GM18519 (cell line): Measurements from ENCODE around the gene DCC.

Experiments
- ATAC-seq: cut with Tn5 transposase; IDR thresholded peaks from one replicate; pipeline ENCODE4 v1.9.1; 2021; ENCODE audit warnings: mild to moderate bottlenecking, moderate library complexity; ENCODE audit not compliant: unreplicated experiment, low FRiP score

DCC gene

DNA sequence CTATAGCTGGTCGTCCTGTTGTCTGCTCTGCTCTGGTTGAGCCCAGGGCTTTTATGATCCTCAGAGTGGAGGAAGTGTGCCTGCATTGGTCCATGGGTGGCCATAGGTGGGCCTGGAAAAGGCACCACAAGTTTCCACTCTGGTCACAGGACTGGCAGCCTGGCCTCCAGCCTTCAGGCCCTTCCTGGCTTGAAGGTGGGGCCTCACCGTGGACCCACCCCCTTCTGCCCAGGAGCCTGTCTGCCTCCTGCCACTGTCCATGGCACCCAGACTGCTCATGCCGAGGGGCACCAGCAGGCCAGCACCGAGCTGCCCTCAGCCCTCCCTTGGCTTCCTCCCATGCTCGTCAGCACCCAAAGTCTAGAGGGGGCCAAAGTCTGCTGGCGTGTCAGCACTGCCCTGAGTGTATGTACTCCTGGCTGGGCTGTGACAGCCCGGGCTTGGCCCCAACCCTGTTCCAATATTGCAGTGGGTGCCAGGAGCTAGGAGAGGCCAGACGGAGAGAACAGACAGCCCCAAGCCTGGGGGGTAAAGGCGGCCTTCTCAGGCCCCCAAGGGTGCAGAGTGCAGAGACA lies 529.4 kb downstream of the DCC start:
- no peak for ATAC-seq

DNA sequence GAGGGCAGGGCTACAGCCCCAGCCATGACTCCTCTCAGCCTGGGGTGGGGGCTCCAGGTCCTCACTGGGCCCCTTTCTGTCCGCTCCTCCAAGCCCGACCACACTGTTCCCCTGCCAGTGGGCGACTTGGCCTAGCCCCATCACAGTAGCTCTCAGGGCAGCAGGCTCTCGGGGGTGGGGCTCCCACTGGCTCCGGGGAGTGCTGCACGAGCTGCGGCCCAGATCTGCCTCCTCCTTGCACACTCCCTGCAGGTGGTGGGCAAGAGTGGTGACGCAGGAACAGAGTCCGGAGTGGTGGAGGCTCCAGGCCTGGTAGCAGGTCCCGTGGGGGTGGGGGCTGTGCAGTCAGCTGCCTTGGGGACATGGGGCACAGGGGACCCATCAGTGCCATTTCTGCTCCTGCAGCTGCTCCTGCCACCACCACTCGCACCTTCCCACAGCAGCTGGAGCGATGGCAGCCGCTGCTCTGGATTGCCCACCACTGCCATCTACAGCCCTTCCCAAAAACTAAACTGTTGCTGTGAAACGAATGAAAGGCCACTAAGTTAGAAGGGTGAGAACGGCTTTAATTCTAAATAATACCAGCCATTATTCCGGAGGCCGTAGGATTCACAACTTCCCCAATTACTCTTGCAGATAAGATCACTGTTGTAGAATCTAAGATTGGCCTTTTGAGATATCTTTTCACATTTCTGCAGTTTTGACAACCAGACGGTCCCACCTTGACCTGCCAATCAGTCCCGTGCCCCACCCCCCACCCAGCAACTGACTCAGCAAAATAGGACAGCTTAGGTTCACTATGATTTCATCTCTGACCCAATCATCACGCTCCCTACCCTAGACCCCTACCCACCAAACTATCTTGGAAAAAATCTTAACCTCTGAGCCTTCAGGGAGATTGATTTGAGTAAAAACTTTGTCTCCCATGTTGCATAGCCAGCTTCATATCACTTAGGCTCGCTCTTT lies 530.2 kb downstream of the DCC start:
- ATAC-seq, result no peak

DNA sequence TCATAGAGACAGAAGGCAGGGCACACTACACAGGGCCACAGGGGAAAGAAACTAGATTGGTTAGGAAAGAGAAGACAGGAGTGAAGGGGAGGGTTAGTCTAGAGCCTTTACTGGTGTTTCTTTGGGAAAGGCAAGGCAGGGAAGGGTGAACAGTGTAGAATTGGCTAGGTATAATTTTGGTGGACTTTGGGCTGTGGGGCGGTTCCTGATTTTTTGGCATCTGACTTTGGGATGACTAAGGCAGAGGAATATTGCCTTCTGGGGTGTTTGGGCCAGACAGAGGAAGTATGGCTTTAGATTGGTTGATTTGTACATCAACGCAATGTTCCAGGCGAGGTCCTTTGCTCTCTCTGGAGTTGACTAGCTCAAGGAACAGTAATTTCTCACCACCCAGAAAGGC lies 534.8 kb downstream of the DCC start:
- no peak for ATAC-seq

DNA sequence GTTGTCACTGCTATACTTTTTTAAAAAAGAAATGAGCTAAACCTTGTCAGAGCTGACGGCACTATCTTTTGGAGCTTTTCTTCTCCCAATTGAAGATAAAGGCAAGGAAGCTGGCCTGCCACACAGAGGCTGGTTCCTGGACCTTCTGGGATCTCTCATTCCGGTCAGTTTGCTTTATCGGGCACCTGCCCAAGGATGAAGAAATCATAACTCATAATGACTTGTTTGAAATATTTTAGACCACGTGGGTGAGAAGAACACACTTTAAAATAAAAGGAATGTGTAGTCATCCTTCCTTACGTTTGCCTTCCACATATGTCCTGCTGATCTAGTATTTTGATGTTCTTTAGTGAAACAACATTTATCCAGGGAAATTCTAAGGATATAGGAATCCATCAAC lies 535.7 kb downstream of the DCC start:
- no peak for ATAC-seq

DNA sequence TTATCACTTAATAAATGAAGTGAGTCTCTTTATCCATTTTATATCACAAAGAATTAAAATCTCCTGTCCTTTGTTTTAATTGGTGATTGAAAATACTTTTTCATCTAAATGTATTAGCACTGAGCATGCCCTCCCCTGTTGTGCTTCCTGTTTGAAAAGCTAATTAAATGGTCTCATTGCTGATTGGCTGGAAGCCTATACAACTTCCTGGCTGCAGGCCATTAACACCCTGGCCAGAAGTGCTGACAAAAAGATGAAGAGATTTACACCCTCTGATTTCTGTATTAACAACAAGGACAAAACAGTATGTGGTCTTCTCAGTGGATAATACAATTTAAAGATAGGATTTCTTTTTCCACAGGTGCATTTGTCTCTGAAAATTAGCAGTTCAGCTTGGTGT lies 548.0 kb downstream of the DCC start:
- no peak for ATAC-seq

DNA sequence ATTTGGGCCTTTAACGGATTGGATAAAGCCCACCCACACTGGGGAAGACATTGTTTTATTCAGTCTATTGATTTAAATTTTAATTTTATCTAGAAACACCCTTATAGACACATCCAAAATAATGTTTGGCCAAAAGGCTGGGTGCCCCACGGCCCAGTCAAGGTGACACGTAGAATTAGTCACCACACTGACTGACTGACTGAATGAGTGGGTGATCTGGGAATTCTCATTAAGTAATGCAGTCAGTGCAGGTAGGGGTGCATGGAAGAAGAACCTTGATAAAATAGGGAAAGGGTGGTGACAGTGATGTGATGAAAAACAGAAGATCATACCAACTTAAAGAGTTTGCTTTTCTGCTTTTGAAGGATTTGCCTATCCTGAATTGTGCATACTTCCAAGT lies 554.8 kb downstream of the DCC start:
- no peak for ATAC-seq

DNA sequence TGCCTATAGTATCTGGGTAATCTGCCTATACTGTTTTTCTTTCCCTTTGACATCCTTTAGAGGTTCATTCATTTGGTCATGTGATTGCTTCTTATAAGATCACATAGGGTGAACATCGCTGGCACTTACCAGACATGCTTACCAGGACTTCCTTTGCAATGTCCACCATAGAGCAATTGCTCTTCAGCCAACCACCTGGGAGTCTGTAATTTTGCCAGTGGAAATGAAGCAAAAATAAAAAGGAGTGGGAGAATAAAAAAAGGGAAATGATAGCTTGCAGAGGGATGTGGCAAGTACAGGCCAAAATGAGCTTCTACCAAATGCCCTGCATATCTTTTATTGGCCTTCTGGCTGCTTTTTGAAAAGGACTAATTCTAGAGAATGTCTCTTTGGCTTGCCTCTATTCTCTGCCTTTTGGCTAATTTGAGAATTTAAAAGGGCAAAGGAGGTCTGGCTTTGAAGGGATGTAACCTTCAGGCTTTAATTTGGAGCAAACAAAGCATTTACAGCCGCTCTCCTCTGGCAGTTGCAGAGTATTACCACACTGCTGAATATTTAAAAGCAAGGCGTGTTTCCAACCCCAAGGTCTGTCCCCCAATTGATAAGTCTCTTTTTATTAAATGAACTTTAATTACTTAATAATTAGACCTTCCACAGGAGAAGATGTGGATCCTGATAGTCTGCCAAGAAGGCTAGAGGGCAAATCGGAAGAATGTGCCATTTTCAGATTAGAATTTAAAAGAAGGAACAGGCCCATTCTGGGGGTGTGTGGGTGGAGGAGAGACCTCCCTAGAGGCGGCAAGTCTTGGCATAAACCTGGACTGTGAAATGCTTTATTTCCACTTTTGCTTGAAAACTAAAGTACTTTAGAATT lies 557.9 kb downstream of the DCC start:
- no peak for ATAC-seq

DNA sequence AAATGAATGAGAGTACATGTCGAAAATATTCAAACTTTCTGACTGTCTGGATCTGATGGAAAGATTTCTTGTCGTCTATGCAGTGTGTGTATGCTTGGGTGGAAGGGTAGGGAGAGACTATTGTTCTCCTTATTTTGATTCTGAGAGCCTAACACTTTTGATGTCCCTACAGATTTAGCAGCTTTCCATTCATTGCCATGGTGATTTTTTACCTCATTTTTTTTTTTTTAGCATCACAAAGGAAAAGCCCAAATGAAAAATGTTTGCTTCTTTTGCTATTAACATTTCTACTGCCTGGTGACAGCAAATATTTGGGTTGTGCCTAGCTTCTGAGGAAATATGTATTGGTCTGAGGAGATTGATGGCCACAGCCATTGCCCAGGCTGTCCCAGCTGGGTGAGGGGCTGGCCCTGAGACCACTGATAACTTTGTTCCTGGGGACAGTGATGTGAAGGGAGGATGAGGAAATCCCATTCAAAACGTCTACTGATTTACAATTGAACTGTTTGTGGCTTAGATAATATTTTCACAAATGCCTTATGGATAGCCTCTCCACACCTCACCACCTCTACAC lies 558.6 kb downstream of the DCC start:
- ATAC-seq, result no peak

DNA sequence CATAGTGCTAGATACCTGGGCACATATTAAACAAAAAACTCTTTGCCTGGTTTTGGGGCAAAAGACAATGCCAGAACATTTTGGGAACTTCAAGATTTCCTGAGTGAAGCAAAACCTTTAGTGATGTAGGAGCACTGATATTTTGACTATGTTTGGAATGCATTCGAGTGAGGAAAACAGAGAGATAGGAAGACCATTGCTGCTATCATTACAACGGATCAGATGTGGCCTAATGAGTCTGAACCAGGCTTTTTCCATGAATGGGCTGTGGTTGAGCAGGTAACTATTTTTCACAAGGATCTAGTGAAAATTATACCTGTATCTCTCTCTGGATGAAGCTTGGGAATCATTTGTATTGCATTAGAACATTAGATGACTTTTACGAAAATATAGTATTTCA lies 562.2 kb downstream of the DCC start:
- no peak for ATAC-seq

DNA sequence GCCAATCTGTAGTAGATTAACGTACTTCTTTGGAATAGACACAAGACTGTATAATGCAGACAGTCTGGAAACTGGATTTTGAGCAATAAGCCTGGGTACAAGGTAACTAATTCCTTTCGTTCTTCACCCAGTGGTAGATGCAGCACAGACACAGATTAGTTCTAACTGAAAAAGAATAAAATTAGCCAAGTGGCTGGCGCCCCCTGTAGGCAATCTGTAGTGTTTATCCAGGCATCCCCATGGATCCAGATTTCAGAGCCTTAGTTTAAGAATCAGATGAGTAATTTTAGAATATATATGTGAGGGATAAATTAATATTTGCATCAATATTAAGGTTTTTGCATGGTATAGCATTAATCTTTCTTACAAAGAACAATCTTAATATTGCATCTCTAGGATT lies 563.9 kb downstream of the DCC start:
- ATAC-seq, result no peak

DNA sequence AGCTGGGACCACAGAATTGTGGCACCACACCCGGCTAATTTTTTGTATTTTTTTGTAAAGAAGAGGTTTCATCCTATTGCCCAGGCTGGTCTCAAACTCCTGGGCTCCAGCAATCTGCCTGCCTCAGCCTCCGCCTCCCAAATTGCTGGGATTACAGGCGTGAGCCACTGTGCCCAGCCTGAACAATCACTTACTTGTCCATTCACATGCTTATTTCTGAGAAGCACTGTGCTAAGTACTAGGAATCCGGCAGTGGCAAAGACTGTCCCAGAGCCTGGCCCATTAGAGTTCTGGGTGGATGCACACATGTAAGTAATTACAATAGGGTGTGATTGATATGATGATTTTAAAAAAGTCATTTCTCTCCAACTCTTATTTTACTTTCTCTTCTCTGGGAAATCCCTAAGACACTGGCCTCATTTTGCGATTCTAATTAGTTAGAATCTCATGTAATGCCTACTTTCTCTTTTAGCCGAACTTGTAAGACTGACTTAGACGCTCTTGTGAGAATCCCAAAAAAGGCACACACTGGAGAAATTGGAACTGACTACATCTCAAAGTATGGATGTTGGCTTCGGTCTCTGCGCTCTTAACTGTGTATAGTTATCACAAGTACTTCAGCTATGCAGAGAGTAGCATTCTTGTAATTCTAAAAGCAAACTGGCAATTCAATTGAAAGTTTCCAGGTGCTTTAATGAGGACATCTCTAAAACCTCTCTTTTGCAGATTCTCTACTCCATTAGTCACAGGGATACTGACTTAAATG lies 567.7 kb downstream of the DCC start:
- no peak for ATAC-seq

DNA sequence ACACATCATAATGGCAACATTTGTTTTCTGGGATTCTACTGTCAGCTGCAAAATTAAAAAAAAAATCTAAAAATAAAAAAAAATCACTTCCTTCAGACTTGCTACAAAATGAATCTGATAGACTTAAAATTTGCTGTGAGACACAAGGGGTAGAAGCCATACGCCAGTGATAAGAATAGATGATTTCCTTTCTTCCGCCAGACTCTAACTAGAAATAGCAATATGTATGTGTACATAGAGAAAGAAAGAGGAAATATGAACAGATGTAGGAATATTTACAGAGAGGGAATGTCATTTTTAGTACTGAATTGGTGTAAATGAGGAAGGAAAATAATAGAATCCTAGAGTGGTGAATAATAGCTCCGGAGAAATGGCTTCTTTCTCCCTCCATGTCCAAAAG lies 574.2 kb downstream of the DCC start:
- ATAC-seq, result no peak

DNA sequence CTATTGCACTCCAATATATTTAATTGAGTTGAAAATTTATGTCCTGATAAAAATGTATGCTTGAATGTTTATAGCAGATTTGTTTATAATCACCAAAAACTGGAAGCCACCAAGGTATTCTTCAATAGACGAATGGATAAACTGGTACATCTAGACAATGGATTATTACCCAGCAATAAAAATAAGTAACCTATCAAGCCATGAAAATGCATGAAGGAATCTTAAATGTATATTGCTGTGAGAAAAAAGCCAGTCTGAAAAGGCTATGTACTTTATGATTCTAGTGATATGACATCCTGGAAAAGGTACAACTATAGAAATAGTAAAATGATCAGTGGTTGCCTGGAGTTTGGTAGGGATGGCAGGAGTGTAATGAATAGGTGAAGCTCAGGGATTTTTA lies 580.7 kb downstream of the DCC start:
- no peak for ATAC-seq

DNA sequence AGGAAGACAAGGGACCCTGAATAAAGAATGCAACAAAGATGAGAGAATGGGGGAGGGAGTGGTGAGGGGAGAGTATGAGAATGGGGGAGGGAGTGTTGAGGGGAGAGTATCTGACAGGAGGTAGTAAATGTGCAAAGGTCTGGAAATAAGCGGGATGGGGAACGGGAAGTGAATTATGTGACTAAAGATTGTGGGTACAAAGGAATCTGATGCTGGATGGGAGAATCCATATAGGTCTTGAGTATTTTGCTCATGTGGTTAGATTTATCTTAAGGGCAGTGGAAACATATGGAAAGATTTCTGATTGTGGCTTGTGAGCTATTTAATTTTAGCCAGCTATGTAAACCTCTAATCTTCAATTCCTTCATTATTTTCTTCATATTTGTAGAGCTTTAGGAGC lies 593.4 kb downstream of the DCC start:
- ATAC-seq, result no peak

DNA sequence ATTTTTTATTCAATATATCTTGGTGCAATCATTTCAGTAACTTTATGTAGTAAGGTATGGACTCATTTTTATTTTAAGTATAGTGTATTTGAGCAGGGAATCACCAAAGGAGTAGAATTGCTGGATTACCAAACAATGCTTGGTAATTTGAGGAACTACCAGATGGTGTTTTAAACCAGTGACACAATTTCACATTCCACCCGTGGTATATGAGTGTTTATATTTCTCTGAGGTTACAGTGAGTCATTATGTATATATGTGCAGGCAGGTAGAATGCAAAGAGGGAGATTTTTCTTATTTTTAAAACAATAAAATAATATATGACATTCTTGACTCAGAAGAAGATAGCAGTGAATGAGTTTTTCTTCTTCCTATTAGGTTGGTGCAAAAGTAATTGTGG lies 596.9 kb downstream of the DCC start:
- ATAC-seq, result no peak

DNA sequence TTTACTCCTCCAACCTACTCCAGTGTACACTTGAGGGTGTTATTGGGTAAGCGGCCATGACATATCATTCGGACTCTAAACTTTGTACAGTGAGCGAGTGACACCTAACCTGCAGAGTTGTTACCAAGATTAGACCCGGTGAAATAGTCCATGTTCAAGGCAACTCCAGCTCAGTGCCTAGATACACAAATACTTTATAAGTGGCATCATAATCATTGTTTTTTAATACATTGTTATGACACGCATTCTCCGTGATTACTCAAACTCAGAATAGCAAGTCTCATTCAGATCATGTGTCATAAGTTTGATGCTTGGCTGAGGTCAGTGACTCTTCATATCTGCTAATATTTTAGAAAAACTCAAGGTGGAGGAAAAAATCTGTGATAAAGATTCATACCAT lies 597.8 kb downstream of the DCC start:
- ATAC-seq, result no peak

DNA sequence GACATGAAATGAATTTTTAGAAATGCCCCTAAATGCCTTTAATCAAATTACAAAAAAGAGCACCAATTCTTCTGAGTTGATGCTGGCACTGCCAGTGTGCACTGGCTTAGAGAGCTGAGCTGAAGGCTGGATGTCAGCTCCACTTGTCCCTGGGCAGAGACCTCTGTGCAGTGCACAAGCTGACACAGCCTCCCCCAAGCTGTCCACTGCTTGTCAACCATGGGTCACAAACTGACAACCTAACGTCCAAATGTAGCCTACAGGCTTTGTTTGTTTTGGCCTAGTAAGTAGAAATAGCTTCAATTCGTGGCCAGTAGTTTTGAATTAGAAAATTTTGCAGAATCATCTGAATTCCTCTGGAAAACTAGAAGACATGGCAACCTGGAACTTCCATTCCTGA lies 605.6 kb downstream of the DCC start:
- ATAC-seq, result no peak

DNA sequence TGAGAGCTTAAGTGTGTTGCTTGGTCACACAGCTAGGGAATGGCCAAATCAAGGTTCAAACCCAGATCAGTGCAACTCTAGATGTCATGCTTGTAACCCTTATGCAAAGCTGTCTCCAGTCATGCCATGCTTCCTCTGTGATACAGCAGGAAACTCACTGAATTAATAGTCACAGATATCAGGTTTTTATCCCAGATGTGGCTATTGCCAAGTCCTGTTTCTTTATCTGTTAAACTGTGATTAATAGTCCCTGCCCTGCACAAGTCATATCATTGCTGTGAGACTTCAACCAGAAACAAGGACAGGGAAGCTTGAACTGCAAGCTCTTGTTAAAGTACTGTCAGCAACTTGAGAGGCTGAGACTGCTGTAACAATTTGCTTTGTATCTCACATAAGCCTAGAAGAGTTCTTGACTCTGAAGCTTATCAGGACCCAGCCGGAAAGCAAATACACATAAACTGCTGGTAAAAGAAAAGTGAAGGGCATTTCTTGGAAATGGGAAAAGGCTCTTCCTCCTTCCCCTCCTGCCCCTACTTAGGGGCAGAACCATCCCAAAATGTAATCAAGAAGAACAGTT lies 609.0 kb downstream of the DCC start:
- no peak for ATAC-seq

DNA sequence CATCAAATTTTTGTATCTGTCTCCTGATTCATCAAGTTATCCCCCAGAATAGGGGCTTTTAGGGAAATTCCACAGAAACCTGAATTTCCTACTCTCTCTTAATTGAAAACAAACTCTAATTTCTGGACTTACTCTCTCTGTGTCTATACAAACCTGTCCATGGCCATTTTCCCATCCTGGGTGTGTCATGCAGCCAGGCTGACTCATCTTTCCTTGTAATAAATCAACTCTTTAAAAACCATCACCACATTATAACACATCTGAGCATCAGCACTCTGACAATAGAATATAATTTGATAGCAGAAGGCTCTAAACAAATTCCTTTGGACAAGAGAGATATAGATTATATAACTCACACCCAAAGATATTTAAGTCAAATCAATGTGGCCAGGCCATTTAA lies 610.2 kb downstream of the DCC start:
- ATAC-seq, result no peak

DNA sequence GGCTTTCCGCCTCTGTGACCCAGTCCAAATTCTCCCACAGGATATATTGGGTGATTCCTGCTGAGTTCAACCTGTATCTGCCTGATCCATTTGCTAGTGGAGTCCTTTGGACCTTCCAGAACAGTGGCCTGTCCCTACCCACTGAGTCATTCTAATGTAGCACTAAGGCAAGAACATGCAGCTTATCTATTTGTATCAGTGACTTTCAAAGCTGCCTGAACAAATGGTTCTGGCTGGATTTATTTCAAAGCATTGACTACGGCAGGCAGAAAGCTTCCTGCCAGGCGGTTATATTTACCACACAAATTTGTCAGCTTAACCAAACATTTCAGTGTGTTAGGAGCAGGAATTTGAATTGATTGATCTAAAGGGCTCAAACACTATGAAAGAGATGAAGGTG lies 613.4 kb downstream of the DCC start:
- no peak for ATAC-seq
